C4-2B (cell line): ENCODE results near the gene AP3M1.
"Not testable (repeated sequence)": the region's sequence is repeated elsewhere in the genome, so short reads cannot be mapped to it uniquely, and the experiment has no call there.

Experiments
- H3K27ac ChIP-seq: fragments of 450-650 bp; 2 replicates; pipeline ENCODE4 v1.5.1; 2017
- ZFX ChIP-seq: fragments of 450-650 bp; IDR thresholded peaks from 2 replicates; pipeline ENCODE4 v1.6.1; 2017
- TF ChIP-seq, protein P1 (sequence below): fragments of 450-650 bp; conservative IDR thresholded peaks from 2 replicates; pipeline ENCODE4 v1.5.1; 2017; ENCODE audit warnings: mild to moderate bottlenecking

Gene AP3M1

GRCh38 chr10:74140553-74140952, 10.1 kb downstream of the AP3M1 start:
- TF ChIP-seq ZFX, result no peak
- TF ChIP-seq, protein P1, sequence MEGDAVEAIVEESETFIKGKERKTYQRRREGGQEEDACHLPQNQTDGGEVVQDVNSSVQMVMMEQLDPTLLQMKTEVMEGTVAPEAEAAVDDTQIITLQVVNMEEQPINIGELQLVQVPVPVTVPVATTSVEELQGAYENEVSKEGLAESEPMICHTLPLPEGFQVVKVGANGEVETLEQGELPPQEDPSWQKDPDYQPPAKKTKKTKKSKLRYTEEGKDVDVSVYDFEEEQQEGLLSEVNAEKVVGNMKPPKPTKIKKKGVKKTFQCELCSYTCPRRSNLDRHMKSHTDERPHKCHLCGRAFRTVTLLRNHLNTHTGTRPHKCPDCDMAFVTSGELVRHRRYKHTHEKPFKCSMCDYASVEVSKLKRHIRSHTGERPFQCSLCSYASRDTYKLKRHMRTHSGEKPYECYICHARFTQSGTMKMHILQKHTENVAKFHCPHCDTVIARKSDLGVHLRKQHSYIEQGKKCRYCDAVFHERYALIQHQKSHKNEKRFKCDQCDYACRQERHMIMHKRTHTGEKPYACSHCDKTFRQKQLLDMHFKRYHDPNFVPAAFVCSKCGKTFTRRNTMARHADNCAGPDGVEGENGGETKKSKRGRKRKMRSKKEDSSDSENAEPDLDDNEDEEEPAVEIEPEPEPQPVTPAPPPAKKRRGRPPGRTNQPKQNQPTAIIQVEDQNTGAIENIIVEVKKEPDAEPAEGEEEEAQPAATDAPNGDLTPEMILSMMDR, result no peak
- H3K27ac ChIP-seq, result no peak overlapping the region

DNA sequence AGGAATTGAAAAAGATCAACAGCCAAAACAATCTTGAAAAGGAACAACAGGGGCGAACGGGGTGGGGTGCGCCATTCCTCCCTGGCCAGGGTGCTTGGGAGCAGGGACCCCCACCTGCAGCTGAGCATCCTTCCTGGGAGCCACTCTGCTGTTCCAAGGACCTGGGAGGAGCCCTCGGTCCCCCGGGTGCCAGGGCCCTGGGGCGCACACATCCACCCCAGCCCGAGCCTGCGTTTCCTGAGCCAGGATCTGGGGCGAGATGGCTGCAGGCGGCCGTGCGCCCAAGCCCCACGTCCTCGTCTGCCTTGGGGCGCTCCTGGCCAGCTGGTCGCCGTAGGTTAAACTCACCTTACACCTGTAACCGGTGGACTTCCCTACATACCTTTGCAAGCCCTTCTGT, 10.6 kb downstream of the AP3M1 start:
- no peak overlapping the region for H3K27ac ChIP-seq
- TF ChIP-seq, protein P1, result no peak
- TF ChIP-seq ZFX, result no peak

DNA sequence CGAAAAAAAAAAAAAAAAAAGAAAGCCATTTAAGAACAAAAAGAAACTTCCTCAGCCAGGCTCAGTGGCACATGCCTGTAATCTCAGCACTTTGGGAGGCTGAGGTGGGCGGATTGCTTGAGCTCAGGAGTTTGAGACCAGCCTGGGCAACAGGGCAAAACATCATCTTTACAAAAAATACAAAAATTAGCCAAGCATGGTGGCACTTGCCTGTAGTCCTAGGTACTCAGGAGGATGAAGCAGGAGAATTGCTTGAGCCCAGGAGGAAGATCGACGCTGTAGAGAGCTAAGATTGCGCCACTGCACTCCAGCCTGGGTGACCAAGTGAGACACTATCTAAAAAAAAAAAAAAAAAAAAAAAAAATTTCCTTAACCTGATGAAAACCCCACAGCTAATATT, 12.0 kb downstream of the AP3M1 start:
- not testable (repeated sequence) for H3K27ac ChIP-seq

- no peak overlapping the region for H3K27ac ChIP-seq
- TF ChIP-seq ZFX, result no peak
- TF ChIP-seq, protein P1, result no peak
These were observed 12.6 kb downstream of the AP3M1 start for GRCh38 chr10:74137992-74138391.

DNA sequence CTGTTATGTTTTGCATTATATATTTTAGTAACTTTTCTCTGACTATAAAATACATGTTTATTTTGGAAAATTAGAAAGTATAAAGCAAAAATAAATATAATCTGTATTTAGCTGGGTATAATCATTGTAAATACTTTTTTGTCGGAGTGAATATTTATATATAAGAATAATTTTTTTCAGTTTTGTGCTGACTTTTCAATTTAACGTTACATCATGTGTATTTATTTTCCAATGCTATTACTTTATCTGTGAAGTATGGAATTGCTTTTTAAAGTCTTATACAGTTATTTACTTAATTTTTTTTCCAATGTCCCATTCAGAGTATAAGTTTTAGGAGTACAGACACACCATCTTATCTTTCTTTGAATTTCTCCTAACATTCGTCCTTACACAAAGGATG, 15.2 kb downstream of the AP3M1 start:
- H3K27ac ChIP-seq, result no peak overlapping the region

GRCh38 chr10:74133923-74134820, 16.5 kb downstream of the AP3M1 start:
- TF ChIP-seq ZFX, result no peak
- TF ChIP-seq, protein P1, result no peak
- H3K27ac ChIP-seq, result no peak overlapping the region

More for the DNA sequence above, 15.2 kb downstream of the AP3M1 start:
- no peak for TF ChIP-seq ZFX

- TF ChIP-seq, protein P1, result no peak
- no peak for TF ChIP-seq ZFX
- H3K27ac ChIP-seq, result no peak overlapping the region
These were observed 27.5 kb downstream of the AP3M1 start for GRCh38 chr10:74123081-74123480.

DNA sequence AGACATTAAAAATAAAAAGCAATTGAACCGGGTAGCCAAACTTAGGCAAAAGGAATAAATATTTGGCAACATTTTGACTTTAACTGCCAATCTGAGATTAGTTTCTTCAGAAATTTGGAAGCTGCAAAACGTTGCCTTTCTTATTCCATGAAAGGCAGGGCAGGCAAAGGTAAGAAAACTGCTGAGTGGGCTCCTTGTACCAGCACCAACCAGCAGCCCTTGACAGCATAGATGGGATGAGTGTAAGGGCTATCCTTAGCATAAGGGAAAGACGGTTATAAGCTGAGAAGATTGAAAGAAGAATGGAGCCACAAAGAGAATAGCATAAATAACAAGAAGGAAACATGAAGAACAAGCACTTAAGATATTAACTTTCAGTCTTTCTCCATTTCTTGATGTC, 28.6 kb downstream of the AP3M1 start:
- no peak overlapping the region; the same call in 1 of the 2 replicates for H3K27ac ChIP-seq
- no peak for TF ChIP-seq ZFX
- TF ChIP-seq, protein P1, result no peak
